PFSK-1 (cell line): Measurements from ENCODE around the gene TRAPPC3L.

Experiments
- FOXP2 ChIP-seq: optimal IDR thresholded peaks from 2 replicates; pipeline ENCODE3; 2011; ENCODE audit warnings: borderline replicate concordance, control low read depth, inconsistent platforms; ENCODE audit not compliant: insufficient read depth; ENCODE audit errors: extremely low read length, extremely low read depth
- POLR2AphosphoS5 ChIP-seq: IDR thresholded peaks from 2 replicates; pipeline ENCODE4 v1.6.1; 2012; ENCODE audit warnings: low read depth, mild to moderate bottlenecking, control low read depth, low read length, moderate library complexity
- SIN3A ChIP-seq: IDR thresholded peaks from 2 replicates; pipeline ENCODE4 v1.6.1; 2012; ENCODE audit warnings: mild to moderate bottlenecking, low read length, moderate library complexity, borderline replicate concordance; ENCODE audit not compliant: insufficient read depth
- TAF1 ChIP-seq: IDR thresholded peaks from 2 replicates; pipeline ENCODE4 v1.6.1; 2012; ENCODE audit warnings: low read length, control low read depth, borderline replicate concordance; ENCODE audit not compliant: insufficient read depth
- TF ChIP-seq, protein P1 (sequence below), 2 experiments: IDR thresholded peaks; 2 replicates each; pipeline versions ENCODE4 v1.6.1 to v1.8.0; 2011 to 2012; ENCODE audit warnings: low read depth in 2 of 2, low read length in 2 of 2, control low read depth in 1 of 2, inconsistent platforms in 1 of 2, mild to moderate bottlenecking in 1 of 2, moderate library complexity in 1 of 2; ENCODE audit not compliant: insufficient read depth in 1 of 2

The TRAPPC3L gene

DNA sequence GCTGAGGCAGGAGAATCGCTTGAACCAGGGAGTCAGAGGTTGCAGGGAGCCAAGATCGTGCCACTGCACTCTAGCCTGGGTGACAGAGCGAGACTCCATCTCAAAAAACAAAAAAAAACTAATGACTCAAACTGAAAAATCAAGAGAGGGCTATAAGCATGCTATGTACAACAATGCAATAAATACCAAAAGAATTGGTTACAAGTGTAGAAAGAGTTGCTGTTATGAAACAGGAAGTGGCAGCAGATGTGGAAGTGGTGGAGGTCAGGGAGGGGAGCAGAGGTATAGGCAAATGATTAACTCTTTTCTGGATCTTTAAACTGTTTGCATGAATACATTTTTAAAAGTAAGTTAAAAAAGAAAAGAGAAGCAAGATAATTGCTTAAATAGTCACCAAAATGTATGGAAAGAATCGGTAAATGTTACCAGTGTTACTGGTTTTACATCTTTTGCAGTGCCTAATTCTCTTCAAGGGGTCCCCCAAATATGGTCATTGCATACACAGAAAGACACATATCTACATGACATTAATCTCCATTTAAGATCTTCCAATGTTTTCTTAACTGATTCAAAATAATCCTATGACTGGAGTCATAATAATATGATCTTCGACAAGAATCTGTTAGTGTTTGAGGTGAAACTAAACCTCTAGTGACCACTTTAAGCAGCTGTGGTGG, 69.3 kb downstream of the TRAPPC3L start:
- TF ChIP-seq, protein P1, sequence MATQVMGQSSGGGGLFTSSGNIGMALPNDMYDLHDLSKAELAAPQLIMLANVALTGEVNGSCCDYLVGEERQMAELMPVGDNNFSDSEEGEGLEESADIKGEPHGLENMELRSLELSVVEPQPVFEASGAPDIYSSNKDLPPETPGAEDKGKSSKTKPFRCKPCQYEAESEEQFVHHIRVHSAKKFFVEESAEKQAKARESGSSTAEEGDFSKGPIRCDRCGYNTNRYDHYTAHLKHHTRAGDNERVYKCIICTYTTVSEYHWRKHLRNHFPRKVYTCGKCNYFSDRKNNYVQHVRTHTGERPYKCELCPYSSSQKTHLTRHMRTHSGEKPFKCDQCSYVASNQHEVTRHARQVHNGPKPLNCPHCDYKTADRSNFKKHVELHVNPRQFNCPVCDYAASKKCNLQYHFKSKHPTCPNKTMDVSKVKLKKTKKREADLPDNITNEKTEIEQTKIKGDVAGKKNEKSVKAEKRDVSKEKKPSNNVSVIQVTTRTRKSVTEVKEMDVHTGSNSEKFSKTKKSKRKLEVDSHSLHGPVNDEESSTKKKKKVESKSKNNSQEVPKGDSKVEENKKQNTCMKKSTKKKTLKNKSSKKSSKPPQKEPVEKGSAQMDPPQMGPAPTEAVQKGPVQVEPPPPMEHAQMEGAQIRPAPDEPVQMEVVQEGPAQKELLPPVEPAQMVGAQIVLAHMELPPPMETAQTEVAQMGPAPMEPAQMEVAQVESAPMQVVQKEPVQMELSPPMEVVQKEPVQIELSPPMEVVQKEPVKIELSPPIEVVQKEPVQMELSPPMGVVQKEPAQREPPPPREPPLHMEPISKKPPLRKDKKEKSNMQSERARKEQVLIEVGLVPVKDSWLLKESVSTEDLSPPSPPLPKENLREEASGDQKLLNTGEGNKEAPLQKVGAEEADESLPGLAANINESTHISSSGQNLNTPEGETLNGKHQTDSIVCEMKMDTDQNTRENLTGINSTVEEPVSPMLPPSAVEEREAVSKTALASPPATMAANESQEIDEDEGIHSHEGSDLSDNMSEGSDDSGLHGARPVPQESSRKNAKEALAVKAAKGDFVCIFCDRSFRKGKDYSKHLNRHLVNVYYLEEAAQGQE (IDR thresholded peaks at IDR 0.05; ENCODE audit: insufficient read depth in 1 of 2, low read depth in 2 of 2, low read length in 2 of 2): no peak
- TF ChIP-seq POLR2AphosphoS5 (no peak), TAF1 (no peak), SIN3A (no peak), FOXP2 (no peak)

DNA sequence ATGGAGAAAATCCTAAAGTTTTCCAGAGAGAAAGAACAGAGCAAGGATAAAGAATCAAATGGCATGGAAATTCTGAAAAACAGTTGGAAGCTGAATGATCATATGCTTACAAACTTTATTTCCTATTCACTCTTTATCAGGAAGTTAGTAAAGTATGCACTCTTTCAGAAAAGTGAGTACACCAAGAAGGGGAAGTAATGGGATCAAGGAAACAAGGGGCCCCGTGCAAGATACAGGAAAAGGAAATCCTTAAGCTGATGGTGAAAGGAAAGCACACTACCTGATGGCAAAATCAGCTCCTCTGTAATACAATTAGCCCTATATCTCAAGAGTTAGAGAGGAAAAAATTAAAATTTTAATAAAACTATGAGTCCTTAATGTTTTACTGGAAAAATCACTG, 70.3 kb downstream of the TRAPPC3L start:
- TF ChIP-seq TAF1 (no peak), FOXP2 (no peak), SIN3A (no peak), POLR2AphosphoS5 (no peak)
- TF ChIP-seq, protein P1 (IDR thresholded peaks at IDR 0.05; ENCODE audit: insufficient read depth in 1 of 2, low read depth in 2 of 2, low read length in 2 of 2): no peak

DNA sequence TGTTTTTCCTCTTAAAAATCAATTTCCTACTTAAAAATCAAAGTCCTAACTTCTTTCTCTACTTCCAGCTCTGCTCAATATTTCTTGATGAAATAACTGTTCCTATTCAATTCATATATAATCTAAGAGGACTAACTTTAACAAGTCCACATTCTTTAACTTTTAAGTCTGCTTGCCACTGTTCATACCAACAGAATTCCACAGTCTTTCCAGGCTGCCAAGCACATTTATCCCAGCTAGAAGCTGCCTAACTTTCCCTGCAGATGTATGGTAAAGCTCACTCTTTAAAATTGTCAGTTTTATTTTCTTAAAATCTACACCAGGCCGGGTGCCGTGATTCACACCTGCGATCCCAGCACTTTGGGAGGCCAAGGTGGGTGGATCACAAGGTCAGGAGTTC, 72.8 kb downstream of the TRAPPC3L start:
- TF ChIP-seq, protein P1 (IDR thresholded peaks at IDR 0.05; ENCODE audit: insufficient read depth in 1 of 2, low read depth in 2 of 2, low read length in 2 of 2): no peak
- TF ChIP-seq FOXP2 (no peak), POLR2AphosphoS5 (no peak), SIN3A (no peak), TAF1 (no peak)

DNA sequence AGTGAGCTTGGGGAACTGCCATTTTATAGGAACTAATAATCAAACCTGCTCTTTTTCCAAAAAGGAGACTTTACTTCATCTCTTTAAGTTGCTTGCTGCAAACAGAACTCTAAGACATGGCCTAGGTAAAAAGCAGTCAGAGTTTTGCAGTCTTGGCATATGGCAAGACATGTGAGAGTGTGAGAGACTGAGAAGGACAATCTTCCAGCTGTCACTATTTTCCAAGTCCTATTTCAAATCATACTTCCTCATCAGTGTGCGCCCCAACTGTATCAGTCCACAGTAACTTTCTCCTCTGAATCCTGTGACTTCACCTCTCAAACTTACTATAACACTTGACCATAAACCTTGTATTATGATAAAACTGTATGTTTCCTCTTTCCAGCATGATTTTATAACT, 74.0 kb downstream of the TRAPPC3L start:
- TF ChIP-seq SIN3A (no peak), TAF1 (no peak), POLR2AphosphoS5 (no peak), FOXP2 (no peak)
- TF ChIP-seq, protein P1 (IDR thresholded peaks at IDR 0.05; ENCODE audit: insufficient read depth in 1 of 2, low read depth in 2 of 2, low read length in 2 of 2): no peak

DNA sequence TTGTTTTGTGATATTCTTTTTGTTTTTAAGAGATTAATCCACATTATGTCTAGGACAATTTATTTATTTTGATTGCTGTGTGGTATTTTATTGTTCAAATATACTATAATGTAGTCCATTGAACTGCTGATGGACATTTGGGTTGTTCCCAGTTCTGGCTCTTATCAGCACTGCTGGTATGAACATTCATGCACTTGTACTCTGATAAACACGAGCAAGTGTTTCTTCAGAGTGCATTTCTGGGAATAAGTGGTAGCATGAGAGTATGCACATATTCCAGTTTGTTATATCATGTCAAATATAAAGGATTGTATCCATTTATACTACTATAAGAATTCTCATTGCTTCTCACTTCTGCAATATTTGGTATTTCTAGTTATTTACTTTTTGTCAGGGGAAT, 77.2 kb downstream of the TRAPPC3L start:
- no peak for TF ChIP-seq POLR2AphosphoS5
- TF ChIP-seq SIN3A: no peak
